Gastroesophageal sphincter (tissue), 3 donors: ENCODE data around the gene ARL10.

Source experiments
- POLR2A ChIP-seq, 2 donors: fragments of 450-650 bp; IDR thresholded peaks; one replicate each; pipeline ENCODE4 v1.6.1; 2017; ENCODE audit warnings: antibody characterized with exemption in 2 of 2, mild to moderate bottlenecking in 2 of 2, moderate library complexity in 1 of 2
- POLR2AphosphoS5 ChIP-seq: sonication (generic); formaldehyde crosslinking; IDR thresholded peaks from one replicate; pipeline ENCODE4 v1.6.1; 2017; ENCODE audit warnings: antibody characterized with exemption
- TF ChIP-seq, protein P1 (sequence below), 4 experiments: fragments of 200-600 bp in 2 of 4; fragments of 450-650 bp in 2 of 4; sonication (generic) in 1 of 4; IDR thresholded peaks; one replicate each; pipeline ENCODE4 v1.5.1; 2017 to 2019; ENCODE audit warnings: antibody characterized with exemption in 4 of 4, mild to moderate bottlenecking in 2 of 4, moderate library complexity in 2 of 4

DNA sequence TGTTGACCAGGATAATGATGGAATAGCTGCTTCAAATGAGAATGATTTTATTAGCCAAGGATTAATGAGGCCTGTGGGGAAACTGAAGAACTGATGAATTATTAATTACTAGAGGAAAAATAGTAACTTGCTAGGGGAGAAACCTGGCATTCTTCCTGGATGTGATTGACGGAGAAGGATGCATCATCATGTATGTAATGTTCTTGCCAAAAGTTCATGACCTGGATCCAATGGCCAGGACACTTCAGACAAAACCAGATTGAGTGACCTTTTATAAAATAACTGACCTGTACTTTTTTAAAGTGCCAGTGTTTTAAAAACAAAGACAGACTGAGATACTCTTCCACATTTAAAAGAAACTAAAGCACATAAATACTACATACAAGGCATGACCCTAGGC lies 27.4 kb upstream of the ARL10 start:
- TF ChIP-seq POLR2A (IDR thresholded peaks at IDR 0.05) (no peak), POLR2AphosphoS5 (no peak)
- TF ChIP-seq, protein P1, sequence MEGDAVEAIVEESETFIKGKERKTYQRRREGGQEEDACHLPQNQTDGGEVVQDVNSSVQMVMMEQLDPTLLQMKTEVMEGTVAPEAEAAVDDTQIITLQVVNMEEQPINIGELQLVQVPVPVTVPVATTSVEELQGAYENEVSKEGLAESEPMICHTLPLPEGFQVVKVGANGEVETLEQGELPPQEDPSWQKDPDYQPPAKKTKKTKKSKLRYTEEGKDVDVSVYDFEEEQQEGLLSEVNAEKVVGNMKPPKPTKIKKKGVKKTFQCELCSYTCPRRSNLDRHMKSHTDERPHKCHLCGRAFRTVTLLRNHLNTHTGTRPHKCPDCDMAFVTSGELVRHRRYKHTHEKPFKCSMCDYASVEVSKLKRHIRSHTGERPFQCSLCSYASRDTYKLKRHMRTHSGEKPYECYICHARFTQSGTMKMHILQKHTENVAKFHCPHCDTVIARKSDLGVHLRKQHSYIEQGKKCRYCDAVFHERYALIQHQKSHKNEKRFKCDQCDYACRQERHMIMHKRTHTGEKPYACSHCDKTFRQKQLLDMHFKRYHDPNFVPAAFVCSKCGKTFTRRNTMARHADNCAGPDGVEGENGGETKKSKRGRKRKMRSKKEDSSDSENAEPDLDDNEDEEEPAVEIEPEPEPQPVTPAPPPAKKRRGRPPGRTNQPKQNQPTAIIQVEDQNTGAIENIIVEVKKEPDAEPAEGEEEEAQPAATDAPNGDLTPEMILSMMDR (IDR thresholded peaks at IDR 0.05), result no peak
